ENCODE measurements around the gene SMIM20.

The SMIM20 gene

DNA sequence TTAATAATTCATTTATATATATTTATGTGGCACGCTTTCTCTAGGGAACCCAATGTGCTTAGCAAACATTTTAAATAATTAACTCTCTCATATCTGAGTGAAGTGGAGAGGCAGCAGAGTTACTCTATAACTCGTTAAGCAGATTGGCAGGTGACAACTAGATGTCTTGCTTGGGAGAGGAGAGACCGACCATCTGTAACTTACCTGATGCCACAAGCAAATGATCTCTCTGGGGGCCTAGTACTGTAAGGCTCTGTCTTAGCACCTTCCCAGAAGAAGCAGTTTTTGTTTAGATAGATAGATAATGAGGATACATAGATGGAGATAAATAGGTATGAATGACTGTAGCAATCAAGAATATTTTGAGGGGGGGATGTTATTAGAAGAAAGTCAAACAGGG lies 39.4 kb upstream of the SMIM20 start:
- H3K27ac ChIP-seq (ENCODE audit: low read depth, low read length), result peak overlapping the region; percentile 100
- peaks cover 3% of the 10 kb centered on the region for H3K79me2 ChIP-seq (ENCODE audit: insufficient read depth, low read length)
- H3K4me2 ChIP-seq (ENCODE audit: low read depth, low read length, poor library complexity, severe bottlenecking), result peak overlapping the region; percentile 90
- H3K4me3 ChIP-seq (ENCODE audit: insufficient read depth, low read length, poor library complexity, severe bottlenecking), result peak overlapping the region; percentile 25
- no peaks in the 10 kb centered on the region for H3K36me3 ChIP-seq (ENCODE audit: low read length)
- H3F3A ChIP-seq (ENCODE audit: insufficient read depth), result peaks cover 95% of the 10 kb centered on the region
- H3K9ac ChIP-seq (ENCODE audit: low read length), result peak overlapping the region; percentile 94
- no peak overlapping the region for H2AFZ ChIP-seq (ENCODE audit: low read depth, low read length, severe bottlenecking)
- H3K9me2 ChIP-seq (replicated peaks; ENCODE audit: insufficient read depth, low read length), result no peaks in the 10 kb centered on the region
- H3K9me3 ChIP-seq (ENCODE audit: insufficient read depth, low read length), result no peaks in the 10 kb centered on the region
- H4K20me1 ChIP-seq (ENCODE audit: low read depth, low read length), result no peaks in the 10 kb centered on the region
- TF ChIP-seq, protein P1, sequence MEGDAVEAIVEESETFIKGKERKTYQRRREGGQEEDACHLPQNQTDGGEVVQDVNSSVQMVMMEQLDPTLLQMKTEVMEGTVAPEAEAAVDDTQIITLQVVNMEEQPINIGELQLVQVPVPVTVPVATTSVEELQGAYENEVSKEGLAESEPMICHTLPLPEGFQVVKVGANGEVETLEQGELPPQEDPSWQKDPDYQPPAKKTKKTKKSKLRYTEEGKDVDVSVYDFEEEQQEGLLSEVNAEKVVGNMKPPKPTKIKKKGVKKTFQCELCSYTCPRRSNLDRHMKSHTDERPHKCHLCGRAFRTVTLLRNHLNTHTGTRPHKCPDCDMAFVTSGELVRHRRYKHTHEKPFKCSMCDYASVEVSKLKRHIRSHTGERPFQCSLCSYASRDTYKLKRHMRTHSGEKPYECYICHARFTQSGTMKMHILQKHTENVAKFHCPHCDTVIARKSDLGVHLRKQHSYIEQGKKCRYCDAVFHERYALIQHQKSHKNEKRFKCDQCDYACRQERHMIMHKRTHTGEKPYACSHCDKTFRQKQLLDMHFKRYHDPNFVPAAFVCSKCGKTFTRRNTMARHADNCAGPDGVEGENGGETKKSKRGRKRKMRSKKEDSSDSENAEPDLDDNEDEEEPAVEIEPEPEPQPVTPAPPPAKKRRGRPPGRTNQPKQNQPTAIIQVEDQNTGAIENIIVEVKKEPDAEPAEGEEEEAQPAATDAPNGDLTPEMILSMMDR (IDR thresholded peaks at IDR 0.05; ENCODE audit: insufficient read depth, low read length, poor library complexity, severe bottlenecking), result no peak
- TF ChIP-seq EZH2phosphoT487 (conservative IDR thresholded peaks at IDR 0.05; ENCODE audit: low read length), result no peak
- no peaks in the 10 kb centered on the region for H3K27me3 ChIP-seq (ENCODE audit: low read length)

DNA sequence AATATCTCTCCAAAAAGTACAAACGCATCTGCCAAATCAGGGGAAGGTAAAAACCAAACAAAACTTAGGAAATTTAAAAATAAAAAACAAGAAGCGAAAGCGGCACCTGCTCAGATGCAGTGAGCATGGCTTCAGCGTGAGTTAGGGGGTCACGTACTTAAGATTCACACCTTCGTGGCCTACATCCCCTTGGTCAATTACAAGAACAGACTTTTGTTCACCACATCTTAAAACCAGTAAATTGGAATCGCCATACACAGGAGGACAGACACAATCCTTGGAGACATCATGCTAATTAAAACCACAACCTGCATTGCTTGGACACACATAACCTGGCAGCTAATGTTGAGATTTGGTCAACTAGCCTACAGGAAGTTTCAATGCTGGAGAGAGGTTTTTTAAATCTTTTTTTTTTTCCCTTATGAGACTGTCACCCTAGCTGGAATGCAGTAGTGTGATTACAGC lies 38.7 kb upstream of the SMIM20 start:
- TF ChIP-seq, protein P1 (IDR thresholded peaks at IDR 0.05; ENCODE audit: insufficient read depth, low read length, poor library complexity, severe bottlenecking), result no peak
- TF ChIP-seq EZH2phosphoT487 (conservative IDR thresholded peaks at IDR 0.05; ENCODE audit: low read length), result no peak
- H3F3A ChIP-seq (ENCODE audit: insufficient read depth), result peaks cover 95% of the 10 kb centered on the region
- H3K4me3 ChIP-seq (ENCODE audit: insufficient read depth, low read length, poor library complexity, severe bottlenecking), result peak overlapping the region; percentile 5
- peak overlapping the region; percentile 100 for H3K27ac ChIP-seq (ENCODE audit: low read depth, low read length)
- no peak overlapping the region for H2AFZ ChIP-seq (ENCODE audit: low read depth, low read length, severe bottlenecking)
- no peaks in the 10 kb centered on the region for H3K27me3 ChIP-seq (ENCODE audit: low read length)
- H3K9me3 ChIP-seq (ENCODE audit: insufficient read depth, low read length), result no peaks in the 10 kb centered on the region
- H3K36me3 ChIP-seq (ENCODE audit: low read length), result no peaks in the 10 kb centered on the region
- peak overlapping the region; percentile 94 for H3K9ac ChIP-seq (ENCODE audit: low read length)
- no peaks in the 10 kb centered on the region for H3K9me2 ChIP-seq (replicated peaks; ENCODE audit: insufficient read depth, low read length)
- H3K79me2 ChIP-seq (ENCODE audit: insufficient read depth, low read length), result no peaks in the 10 kb centered on the region
- peak overlapping the region; percentile 90 for H3K4me2 ChIP-seq (ENCODE audit: low read depth, low read length, poor library complexity, severe bottlenecking)
- no peaks in the 10 kb centered on the region for H4K20me1 ChIP-seq (ENCODE audit: low read depth, low read length)

DNA sequence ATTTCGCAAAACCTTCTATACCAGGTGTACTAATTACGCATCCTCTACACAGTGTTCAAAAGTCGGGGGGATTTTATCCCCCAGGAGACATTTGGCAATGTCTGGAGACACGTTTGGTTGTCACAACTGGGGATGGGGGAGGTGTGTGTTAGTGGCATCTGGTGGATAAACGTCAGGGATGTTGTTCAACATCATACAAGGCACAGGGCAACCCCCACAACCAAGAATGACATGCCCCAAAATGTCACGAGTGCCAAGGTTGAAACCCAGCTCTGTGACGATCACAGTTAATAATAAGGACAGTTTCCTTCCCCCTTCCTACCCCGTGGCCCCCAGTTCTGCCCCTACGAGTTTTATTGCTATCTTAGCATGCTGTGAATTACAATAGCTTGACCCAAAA lies 35.3 kb upstream of the SMIM20 start:
- H3K79me2 ChIP-seq (ENCODE audit: insufficient read depth, low read length), result no peaks in the 10 kb centered on the region
- H3K27ac ChIP-seq (ENCODE audit: low read depth, low read length), result peak overlapping the region; percentile 100
- H3K4me3 ChIP-seq (ENCODE audit: insufficient read depth, low read length, poor library complexity, severe bottlenecking), result peak overlapping the region; percentile 16
- TF ChIP-seq EZH2phosphoT487 (conservative IDR thresholded peaks at IDR 0.05; ENCODE audit: low read length), result no peak
- TF ChIP-seq, protein P1 (IDR thresholded peaks at IDR 0.05; ENCODE audit: insufficient read depth, low read length, poor library complexity, severe bottlenecking), result no peak
- H3K36me3 ChIP-seq (ENCODE audit: low read length), result no peaks in the 10 kb centered on the region
- H3K4me2 ChIP-seq (ENCODE audit: low read depth, low read length, poor library complexity, severe bottlenecking), result peak overlapping the region; percentile 86
- H3K9me3 ChIP-seq (ENCODE audit: insufficient read depth, low read length), result no peaks in the 10 kb centered on the region
- no peaks in the 10 kb centered on the region for H4K20me1 ChIP-seq (ENCODE audit: low read depth, low read length)
- H2AFZ ChIP-seq (ENCODE audit: low read depth, low read length, severe bottlenecking), result no peak overlapping the region
- H3F3A ChIP-seq (ENCODE audit: insufficient read depth), result peaks cover 80% of the 10 kb centered on the region
- no peaks in the 10 kb centered on the region for H3K27me3 ChIP-seq (ENCODE audit: low read length)
- no peaks in the 10 kb centered on the region for H3K9me2 ChIP-seq (replicated peaks; ENCODE audit: insufficient read depth, low read length)
- peak overlapping the region; percentile 65 for H3K9ac ChIP-seq (ENCODE audit: low read length)

All from SU-DHL-6 (cell line).